ENCODE measurements around the gene KIAA1614.
"Not testable (repeated sequence)": the region's sequence is repeated elsewhere in the genome, so short reads cannot be mapped to it uniquely, and the experiment has no call there.

Gene KIAA1614

GRCh38 chr1:180966744-180967536, 54.2 kb downstream of the KIAA1614 start:
- Histone ChIP-seq H3K27me3 (replicated peaks; ENCODE audit: insufficient read depth, low read length) (no peaks in the 10 kb centered on the region), H3K4me1 (ENCODE audit: low read length) (no peaks in the 10 kb centered on the region), H3K9me3 (replicated peaks; ENCODE audit: insufficient read depth, low read length) (no peaks in the 10 kb centered on the region), H3K36me3 (replicated peaks; ENCODE audit: insufficient read depth, low read length) (no peaks in the 10 kb centered on the region), H4K20me1 (ENCODE audit: insufficient read depth, low read length) (no peaks in the 10 kb centered on the region), H2AFZ (ENCODE audit: low read length) (no peak overlapping the region), H3K27ac (ENCODE audit: low read length) (no peak overlapping the region), H3K4me2 (ENCODE audit: low read depth, low read length) (no peak overlapping the region), H3F3A (ENCODE audit: insufficient read depth, low read length) (no peaks in the 10 kb centered on the region), H3K9me2 (replicated peaks; ENCODE audit: insufficient read depth, low read length) (no peaks in the 10 kb centered on the region), H3K4me3 (ENCODE audit: low read length) (no peak overlapping the region), H3K9ac (ENCODE audit: low read length) (no peak overlapping the region), H3K79me2 (ENCODE audit: low read length) (no peaks in the 10 kb centered on the region)
- no peak for DNase-seq
- TF ChIP-seq EZH2phosphoT487 (IDR thresholded peaks at IDR 0.05; ENCODE audit: low read length), result no peak
- no peak for TF ChIP-seq CTCF (IDR thresholded peaks at IDR 0.05; ENCODE audit: low read length)
- no peak for TF ChIP-seq EZH2 (optimal IDR thresholded peaks at IDR 0.05; ENCODE audit: low read depth, low read length)

GRCh38 chr1:180967558-180967957, 54.9 kb downstream of the KIAA1614 start:
- Histone ChIP-seq H3K9me3 (replicated peaks; ENCODE audit: insufficient read depth, low read length) (no peaks in the 10 kb centered on the region), H3K79me2 (ENCODE audit: low read length) (no peaks in the 10 kb centered on the region), H3K9ac (ENCODE audit: low read length) (no peak overlapping the region), H3K4me3 (ENCODE audit: low read length) (no peak overlapping the region), H3K9me2 (replicated peaks; ENCODE audit: insufficient read depth, low read length) (no peaks in the 10 kb centered on the region), H2AFZ (ENCODE audit: low read length) (no peak overlapping the region), H3K27me3 (replicated peaks; ENCODE audit: insufficient read depth, low read length) (no peaks in the 10 kb centered on the region), H3K36me3 (replicated peaks; ENCODE audit: insufficient read depth, low read length) (no peaks in the 10 kb centered on the region), H3F3A (ENCODE audit: insufficient read depth, low read length) (no peaks in the 10 kb centered on the region), H4K20me1 (ENCODE audit: insufficient read depth, low read length) (no peaks in the 10 kb centered on the region), H3K4me2 (ENCODE audit: low read depth, low read length) (no peak overlapping the region), H3K4me1 (ENCODE audit: low read length) (no peaks in the 10 kb centered on the region), H3K27ac (ENCODE audit: low read length) (no peak overlapping the region)
- TF ChIP-seq EZH2 (optimal IDR thresholded peaks at IDR 0.05; ENCODE audit: low read depth, low read length), result no peak
- TF ChIP-seq EZH2phosphoT487 (IDR thresholded peaks at IDR 0.05; ENCODE audit: low read length), result no peak
- TF ChIP-seq CTCF (IDR thresholded peaks at IDR 0.05; ENCODE audit: low read length), result no peak
- no peak for DNase-seq

GRCh38 chr1:180968834-180969233, 56.1 kb downstream of the KIAA1614 start:
- H4K20me1 ChIP-seq (ENCODE audit: insufficient read depth, low read length); H3K27me3 ChIP-seq (replicated peaks; ENCODE audit: insufficient read depth, low read length); H2AFZ ChIP-seq (ENCODE audit: low read length); H3K36me3 ChIP-seq (replicated peaks; ENCODE audit: insufficient read depth, low read length); H3K27ac ChIP-seq (ENCODE audit: low read length); H3K4me1 ChIP-seq (ENCODE audit: low read length); H3K9me3 ChIP-seq (replicated peaks; ENCODE audit: insufficient read depth, low read length); H3K4me3 ChIP-seq (ENCODE audit: low read length); H3K79me2 ChIP-seq (ENCODE audit: low read length); H3K4me2 ChIP-seq (ENCODE audit: low read depth, low read length); H3F3A ChIP-seq (ENCODE audit: insufficient read depth, low read length); DNase-seq; H3K9ac ChIP-seq (ENCODE audit: low read length); H3K9me2 ChIP-seq (replicated peaks; ENCODE audit: insufficient read depth, low read length): not testable (repeated sequence)

- H3F3A ChIP-seq (ENCODE audit: insufficient read depth, low read length), result no peaks in the 10 kb centered on the region
- no peak overlapping the region for H3K9ac ChIP-seq (ENCODE audit: low read length)
- no peaks in the 10 kb centered on the region for H3K27me3 ChIP-seq (replicated peaks; ENCODE audit: insufficient read depth, low read length)
- TF ChIP-seq CTCF (IDR thresholded peaks at IDR 0.05; ENCODE audit: low read length) (no peak), EZH2 (optimal IDR thresholded peaks at IDR 0.05; ENCODE audit: low read depth, low read length) (no peak), EZH2phosphoT487 (IDR thresholded peaks at IDR 0.05; ENCODE audit: low read length) (no peak)
- no peak overlapping the region for H3K4me3 ChIP-seq (ENCODE audit: low read length)
- no peak overlapping the region for H3K4me2 ChIP-seq (ENCODE audit: low read depth, low read length)
- no peak for DNase-seq
- no peak overlapping the region for H2AFZ ChIP-seq (ENCODE audit: low read length)
- no peaks in the 10 kb centered on the region for H3K36me3 ChIP-seq (replicated peaks; ENCODE audit: insufficient read depth, low read length)
- H3K27ac ChIP-seq (ENCODE audit: low read length), result no peak overlapping the region
- no peaks in the 10 kb centered on the region for H3K79me2 ChIP-seq (ENCODE audit: low read length)
- H4K20me1 ChIP-seq (ENCODE audit: insufficient read depth, low read length), result no peaks in the 10 kb centered on the region
- H3K9me3 ChIP-seq (replicated peaks; ENCODE audit: insufficient read depth, low read length), result no peaks in the 10 kb centered on the region
- no peaks in the 10 kb centered on the region for H3K4me1 ChIP-seq (ENCODE audit: low read length)
- no peaks in the 10 kb centered on the region for H3K9me2 ChIP-seq (replicated peaks; ENCODE audit: insufficient read depth, low read length)
These were observed 56.7 kb downstream of the KIAA1614 start for GRCh38 chr1:180969434-180969833.

Data from MM.1S (cell line).